ENCODE measurements around the gene SUOX.
"Not testable (repeated sequence)": the region's sequence is repeated elsewhere in the genome, so short reads cannot be mapped to it uniquely, and the experiment has no call there.

SUOX gene

DNA sequence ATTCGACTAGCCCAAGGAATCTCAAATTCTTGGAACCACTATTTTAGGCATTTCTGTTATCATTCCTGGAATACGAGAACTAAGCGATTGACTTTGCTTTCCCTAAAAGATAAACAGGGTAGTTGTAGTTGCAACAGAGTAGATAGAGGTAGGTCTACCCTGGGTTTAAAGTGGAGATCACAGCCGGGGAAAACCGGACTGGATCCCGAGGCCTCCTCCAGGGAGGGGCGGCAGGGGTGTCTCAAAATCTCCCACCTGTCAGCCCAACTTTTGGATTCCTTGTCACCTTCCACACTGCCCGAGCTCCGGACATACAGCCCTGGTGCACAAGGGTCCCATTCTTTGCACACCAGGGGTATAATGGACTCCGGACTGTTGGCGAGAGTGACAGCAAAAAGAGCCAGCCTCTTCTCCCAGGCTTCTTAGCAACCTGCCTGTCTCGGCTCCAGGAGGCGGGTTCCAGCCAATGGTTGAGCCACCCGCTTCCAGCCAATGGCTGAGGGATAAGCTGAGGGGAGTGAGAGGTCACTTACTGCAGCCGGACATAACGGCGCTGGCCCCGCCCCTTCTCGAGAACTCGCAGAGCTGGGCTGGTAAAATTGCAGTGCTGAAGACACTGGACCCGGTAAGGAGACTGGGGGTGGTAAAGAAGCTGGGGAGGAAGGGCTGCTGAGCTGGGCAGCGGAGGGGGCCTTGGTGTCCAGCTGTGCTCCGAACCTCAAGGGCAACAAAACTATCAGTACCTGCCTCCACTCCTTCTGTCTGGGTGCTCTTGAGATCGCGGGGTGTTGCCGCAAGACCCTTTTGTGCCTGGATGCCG, at the start of gene SUOX:
Gene SUOX (plus strand): TSS at position 562 of the 820 bp plus-strand sequence. CDS start 4,946 bp downstream, outside the sequence.
- peak; percentile 48 to 99 (median 95) for DNase-seq

GRCh38 chr12:55955344-55955743, 41.7 kb upstream of the SUOX start:
- no peak for DNase-seq

- no peak for DNase-seq
Observed at GRCh38 chr12:55955800-55956508, 41.1 kb upstream of the SUOX start.

DNA sequence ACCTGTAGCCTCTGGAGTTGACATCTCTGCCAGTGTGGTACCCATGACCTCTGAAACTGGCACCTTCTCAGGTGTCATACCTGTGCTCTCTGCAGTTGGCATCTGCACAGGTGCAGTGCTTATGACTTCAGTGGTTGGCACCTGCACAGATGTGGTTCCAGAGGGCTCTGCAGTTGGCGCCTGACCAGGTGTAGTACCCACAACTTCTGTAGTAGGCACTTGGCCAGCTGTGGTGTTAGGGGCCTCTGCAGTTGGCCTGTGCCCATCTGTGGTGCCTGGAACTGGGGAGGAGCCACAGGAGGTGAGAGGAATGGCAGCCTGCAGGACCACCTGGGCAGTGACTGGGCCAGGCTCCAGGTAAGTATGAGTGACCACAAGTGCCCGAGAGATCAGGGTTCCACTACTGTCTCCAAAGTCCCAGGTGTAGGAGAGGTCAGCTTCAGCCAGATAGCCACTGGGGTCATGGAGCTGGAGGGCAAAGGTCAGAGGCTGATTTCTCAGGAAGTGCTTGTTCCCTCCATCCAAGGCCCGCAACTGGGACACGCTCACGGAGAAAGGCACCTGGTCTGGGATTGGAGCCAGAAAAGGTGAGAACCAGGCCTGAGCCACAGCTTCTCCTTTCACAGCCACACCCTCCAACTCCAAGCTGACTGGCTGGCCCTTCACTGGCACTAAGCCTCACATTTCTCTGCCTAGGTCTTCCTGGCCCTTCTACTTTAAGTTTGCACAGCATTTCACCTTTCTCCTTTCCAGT, 39.8 kb upstream of the SUOX start:
- DNase-seq = no peak

DNA sequence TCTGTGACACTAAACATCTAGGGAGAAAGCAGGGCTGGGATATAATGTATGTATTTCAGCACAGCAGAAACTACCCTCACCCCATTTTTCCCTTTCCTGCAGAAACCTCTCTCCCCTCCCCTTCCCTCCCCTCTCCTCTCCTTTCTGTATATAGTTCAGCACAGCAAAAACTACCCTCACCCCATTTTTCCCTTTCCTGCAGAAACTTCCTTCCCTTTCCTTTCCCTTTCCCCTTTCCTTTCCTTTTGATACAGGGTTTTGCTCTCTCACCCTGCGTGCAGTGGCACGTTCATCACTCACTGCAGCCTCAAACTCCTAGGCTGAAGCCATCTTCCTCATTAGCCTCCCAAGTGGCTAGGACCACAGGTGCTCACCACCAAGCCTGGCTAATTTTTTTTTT, 33.3 kb upstream of the SUOX start:
- DNase-seq = no peak

GRCh38 chr12:55965240-55965639, 31.8 kb upstream of the SUOX start:
- no peak for DNase-seq

GRCh38 chr12:55965941-55966407, 31.1 kb upstream of the SUOX start, which contains the start of gene PMEL:
TSS of gene PMEL (minus strand) at chr12:55966042. CDS start at chr12:55966011, 31 bp downstream.
- DNase-seq = no peak

GRCh38 chr12:55966408-55967281, 30.4 kb upstream of the SUOX start, which contains the start of gene CDK2:
TSS of gene CDK2 (plus strand) at chr12:55966830. CDS start at chr12:55967009, 179 bp downstream.
- DNase-seq = peak in 55 of 58 donors; percentile 3 to 87 (median 63)

- DNase-seq = no peak
Observed at GRCh38 chr12:55969356-55969755, 27.7 kb upstream of the SUOX start.

GRCh38 chr12:55970775-55971174, 26.3 kb upstream of the SUOX start:
- DNase-seq = no peak

DNA sequence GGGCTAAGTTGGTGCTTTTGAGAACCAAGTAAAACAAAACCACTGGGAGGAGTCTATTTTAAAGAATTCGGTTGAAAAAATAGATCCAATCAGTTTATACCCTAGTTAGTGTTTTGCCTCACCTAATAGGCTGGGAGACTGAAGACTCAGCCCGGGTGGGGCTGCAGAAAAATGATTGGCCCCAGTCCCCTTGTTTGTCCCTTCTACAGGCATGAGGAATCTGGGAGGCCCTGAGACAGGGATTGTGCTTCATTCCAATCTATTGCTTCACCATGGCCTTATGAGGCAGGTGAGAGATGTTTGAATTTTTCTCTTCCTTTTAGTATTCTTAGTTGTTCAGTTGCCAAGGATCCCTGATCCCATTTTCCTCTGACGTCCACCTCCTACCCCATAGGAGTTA, 25.0 kb upstream of the SUOX start:
- DNase-seq = peak in 2 of 58 donors; percentile 0 to 17

GRCh38 chr12:55972456-55972855, 24.6 kb upstream of the SUOX start:
- no peak for DNase-seq

DNA sequence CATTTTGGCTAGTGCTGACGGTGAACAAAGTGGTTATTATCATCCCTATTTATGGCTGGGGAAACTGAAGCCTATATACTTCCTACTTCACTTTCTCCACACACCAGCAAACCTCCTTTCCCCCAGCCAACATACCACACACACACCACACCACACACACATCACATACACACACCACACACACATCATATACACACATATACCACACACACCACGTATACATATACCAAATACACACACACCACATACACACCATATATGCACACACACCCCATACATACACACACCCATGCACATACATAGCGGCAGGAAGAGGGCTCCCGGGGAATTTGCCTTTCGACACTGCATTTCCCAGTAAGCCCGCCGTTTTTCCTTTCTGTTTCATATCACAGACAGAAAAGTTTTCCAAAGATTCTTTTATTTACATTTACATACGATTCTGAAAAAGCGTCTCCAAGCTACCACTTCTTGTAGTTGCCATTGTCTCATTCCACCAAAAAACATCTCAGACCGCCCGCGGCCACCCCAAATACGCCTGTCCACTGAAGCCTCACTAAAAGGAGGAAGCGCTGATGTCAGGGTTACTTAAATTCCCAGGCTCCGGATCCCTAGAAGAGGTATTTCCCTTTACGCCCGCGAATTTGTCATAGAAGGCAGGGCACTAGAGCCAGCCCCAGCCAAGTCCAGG, 24.0 kb upstream of the SUOX start:
- peak in 7 of 58 donors; percentile 14 to 50 (median 41) for DNase-seq

- peak; percentile 73 to 100 (median 100) for DNase-seq
Observed at GRCh38 chr12:55973599-55974307, 23.3 kb upstream of the SUOX start, which contains the start of gene RAB5B. TSS of gene RAB5B (plus strand) at chr12:55974078. CDS start at chr12:55986961, 12,883 bp downstream.

DNA sequence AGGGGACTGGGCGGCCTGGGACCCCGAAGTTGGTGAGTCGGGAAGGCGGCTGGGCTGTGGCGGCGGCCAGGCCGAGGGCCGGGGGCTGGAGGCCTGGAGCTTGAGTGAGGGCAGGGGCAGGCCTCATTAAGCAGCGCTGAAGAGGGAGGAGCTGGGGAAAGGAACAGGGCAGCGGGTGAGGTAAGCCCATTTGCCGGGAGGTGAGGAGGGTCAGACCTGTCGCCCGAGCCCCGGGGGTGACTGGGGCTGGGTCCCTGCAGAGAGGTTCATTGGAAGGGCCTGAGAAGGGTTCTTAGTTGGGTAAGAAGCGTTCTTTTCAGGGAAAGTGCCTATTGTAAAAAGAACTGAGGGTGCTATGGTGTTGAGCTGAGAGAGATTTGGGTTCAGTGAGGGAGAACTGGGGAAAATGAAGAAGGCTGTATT, 22.8 kb upstream of the SUOX start:
- peak in 12 of 58 donors; percentile 38 to 64 (median 50) for DNase-seq

- no peak for DNase-seq
Observed at GRCh38 chr12:55978393-55978792, 18.7 kb upstream of the SUOX start.

GRCh38 chr12:55979069-55979468, 18.0 kb upstream of the SUOX start:
- DNase-seq = no peak

- DNase-seq = not testable (repeated sequence)
Observed at GRCh38 chr12:55981882-55982281, 15.2 kb upstream of the SUOX start.
